OCI-LY7 (cell line): ENCODE measurements around the gene TOMM20.

Experiments used
- CTCF ChIP-seq: fragments of 200-600 bp; sonication (generic); conservative IDR thresholded peaks from 2 replicates; pipeline ENCODE4 v1.5.1; 2014; ENCODE audit warnings: mild to moderate bottlenecking, antibody characterized with exemption, low read length, moderate library complexity, mixed read lengths
- EZH2phosphoT487 ChIP-seq: fragments of 200-600 bp; sonication (generic); IDR thresholded peaks from 2 replicates; pipeline ENCODE4 v1.6.1; 2018; ENCODE audit warnings: low read depth, borderline replicate concordance, mild to moderate bottlenecking, mixed run types, antibody characterized with exemption, low read length, moderate library complexity, mixed read lengths

GRCh38 chr1:235156740-235157139 is 28.1 kb upstream of the TOMM20 start:
- TF ChIP-seq CTCF (no peak), EZH2phosphoT487 (no peak)
